Measurements from ENCODE around the gene MARK3. TPM values are rescaled to one million over a fixed set of nuclear protein-coding genes. Genes with fewer than 3 reads are reported as not detected.

MARK3 gene
- total RNA-seq, 1 donor from 2014 or later, result 77.9 TPM

DNA sequence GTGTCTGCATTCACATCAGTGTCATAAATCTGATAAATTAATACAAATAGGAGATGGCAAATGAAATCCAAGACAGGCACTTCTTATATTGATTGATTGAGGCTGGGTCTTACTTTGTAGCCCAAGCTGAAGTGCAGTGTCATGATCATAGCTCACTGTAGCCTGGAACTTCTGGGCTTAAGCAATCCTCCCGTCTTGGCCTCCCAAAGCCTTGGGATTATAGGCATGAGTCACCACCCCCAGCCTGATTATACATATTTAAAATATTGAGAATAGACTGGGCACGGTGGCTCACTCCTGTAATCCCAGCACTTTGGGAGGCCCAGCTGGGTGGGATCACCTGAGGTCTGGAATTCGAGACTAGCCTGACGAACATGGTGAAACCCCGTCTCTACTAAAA is 51.3 kb downstream of the MARK3 start:
- no peak overlapping the region for H3K4me3 ChIP-seq (ENCODE audit: low read depth, low read length)

DNA sequence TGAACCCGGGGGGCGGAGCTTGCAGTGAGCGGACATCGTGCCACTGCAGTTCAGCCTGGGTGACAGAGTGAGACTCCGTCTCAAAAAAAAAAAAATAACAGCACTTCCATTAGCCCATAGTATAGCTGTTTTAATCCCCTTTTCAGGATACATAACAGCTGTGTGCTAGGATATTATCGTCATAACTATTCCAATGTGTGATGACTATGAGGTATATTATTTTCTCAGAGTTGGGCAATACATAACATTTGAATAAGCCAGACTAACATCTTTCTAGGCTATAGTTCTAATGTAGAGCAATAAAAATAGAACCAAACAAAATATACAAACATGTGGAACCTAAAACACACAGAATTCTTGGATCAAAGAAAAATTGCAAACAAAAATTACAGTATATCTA is 57.1 kb downstream of the MARK3 start:
- TF ChIP-seq, protein P1, sequence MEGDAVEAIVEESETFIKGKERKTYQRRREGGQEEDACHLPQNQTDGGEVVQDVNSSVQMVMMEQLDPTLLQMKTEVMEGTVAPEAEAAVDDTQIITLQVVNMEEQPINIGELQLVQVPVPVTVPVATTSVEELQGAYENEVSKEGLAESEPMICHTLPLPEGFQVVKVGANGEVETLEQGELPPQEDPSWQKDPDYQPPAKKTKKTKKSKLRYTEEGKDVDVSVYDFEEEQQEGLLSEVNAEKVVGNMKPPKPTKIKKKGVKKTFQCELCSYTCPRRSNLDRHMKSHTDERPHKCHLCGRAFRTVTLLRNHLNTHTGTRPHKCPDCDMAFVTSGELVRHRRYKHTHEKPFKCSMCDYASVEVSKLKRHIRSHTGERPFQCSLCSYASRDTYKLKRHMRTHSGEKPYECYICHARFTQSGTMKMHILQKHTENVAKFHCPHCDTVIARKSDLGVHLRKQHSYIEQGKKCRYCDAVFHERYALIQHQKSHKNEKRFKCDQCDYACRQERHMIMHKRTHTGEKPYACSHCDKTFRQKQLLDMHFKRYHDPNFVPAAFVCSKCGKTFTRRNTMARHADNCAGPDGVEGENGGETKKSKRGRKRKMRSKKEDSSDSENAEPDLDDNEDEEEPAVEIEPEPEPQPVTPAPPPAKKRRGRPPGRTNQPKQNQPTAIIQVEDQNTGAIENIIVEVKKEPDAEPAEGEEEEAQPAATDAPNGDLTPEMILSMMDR (IDR thresholded peaks at IDR 0.05; ENCODE audit: insufficient read depth, low read length, severe bottlenecking), result no peak
- Histone ChIP-seq H3K27me3 (ENCODE audit: control insufficient read depth, insufficient read depth, low read length) (no peaks in the 10 kb centered on the region), H3K4me3 (ENCODE audit: low read depth, low read length) (no peak overlapping the region), H3K36me3 (ENCODE audit: control insufficient read depth, insufficient read depth, low read length) (peaks cover 7% of the 10 kb centered on the region)
- FAIRE-seq, result no peak
- DNase-seq (ENCODE audit: low read depth), result no peak

More for the DNA sequence above, 51.3 kb downstream of the MARK3 start:
- Histone ChIP-seq H3K36me3 (ENCODE audit: control insufficient read depth, insufficient read depth, low read length) (peaks cover 6% of the 10 kb centered on the region), H3K27me3 (ENCODE audit: control insufficient read depth, insufficient read depth, low read length) (no peaks in the 10 kb centered on the region)
- DNase-seq (ENCODE audit: low read depth), result no peak
- FAIRE-seq, result no peak
- TF ChIP-seq, protein P1 (IDR thresholded peaks at IDR 0.05; ENCODE audit: insufficient read depth, low read length, severe bottlenecking), result no peak

DNA sequence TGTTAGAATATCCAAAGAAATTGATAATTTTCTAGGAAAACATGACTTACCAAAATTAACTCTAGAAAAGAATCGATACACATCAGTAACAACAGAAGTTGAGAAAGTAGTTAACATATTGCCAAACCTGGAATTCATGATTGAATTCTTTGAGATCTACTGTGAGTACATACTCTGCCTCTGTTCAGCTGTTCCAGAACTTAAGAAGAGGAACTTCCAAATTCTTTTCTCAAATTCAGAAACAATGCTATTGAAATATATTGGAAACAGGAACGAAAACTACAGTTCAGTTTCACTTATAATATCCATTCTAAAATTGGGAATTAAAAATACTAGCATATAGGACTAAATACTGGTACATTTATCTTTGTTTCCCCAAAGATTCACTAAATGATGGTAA is 57.9 kb downstream of the MARK3 start:
- TF ChIP-seq, protein P1 (IDR thresholded peaks at IDR 0.05; ENCODE audit: insufficient read depth, low read length, severe bottlenecking), result no peak
- Histone ChIP-seq H3K4me3 (ENCODE audit: low read depth, low read length) (no peak overlapping the region), H3K36me3 (ENCODE audit: control insufficient read depth, insufficient read depth, low read length) (peaks cover 4% of the 10 kb centered on the region), H3K27me3 (ENCODE audit: control insufficient read depth, insufficient read depth, low read length) (no peaks in the 10 kb centered on the region)
- FAIRE-seq, result no peak
- DNase-seq (ENCODE audit: low read depth), result no peak

DNA sequence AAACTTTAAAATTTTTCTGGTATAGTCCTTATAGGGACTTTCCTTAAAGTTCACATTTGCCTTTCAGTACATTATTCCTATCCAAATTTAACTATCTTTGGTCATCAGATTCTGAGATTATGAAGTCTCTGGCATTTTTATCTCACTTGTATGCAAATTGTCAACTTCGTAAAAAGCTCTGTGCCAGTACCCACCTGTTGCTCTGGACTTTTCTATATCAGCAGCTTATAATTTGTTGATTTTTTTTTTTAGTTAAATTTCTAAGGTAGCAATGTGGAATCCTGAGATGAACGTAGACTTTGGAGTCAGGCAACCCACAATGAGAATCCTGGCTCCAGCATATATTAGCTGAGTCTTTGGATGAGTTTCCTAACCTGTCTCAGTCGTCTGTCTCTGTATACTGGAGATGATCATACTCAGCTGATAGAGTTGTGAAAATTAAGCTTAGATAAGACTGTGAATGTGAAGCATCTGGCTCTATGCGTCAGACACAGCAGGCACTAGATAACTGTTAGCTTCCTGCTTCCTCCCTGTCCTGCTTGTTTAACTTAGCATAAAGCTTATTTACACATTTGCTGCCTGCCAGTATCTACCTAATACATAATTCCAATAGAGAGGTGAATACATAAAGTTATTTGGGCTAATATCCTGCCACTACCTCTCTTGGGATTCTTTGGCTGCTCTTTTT is 59.8 kb downstream of the MARK3 start:
- no peak overlapping the region for H3K4me3 ChIP-seq (ENCODE audit: low read depth, low read length)
- FAIRE-seq, result no peak
- TF ChIP-seq, protein P1 (IDR thresholded peaks at IDR 0.05; ENCODE audit: insufficient read depth, low read length, severe bottlenecking), result no peak
- no peaks in the 10 kb centered on the region for H3K27me3 ChIP-seq (ENCODE audit: control insufficient read depth, insufficient read depth, low read length)
- peaks cover 4% of the 10 kb centered on the region for H3K36me3 ChIP-seq (ENCODE audit: control insufficient read depth, insufficient read depth, low read length)
- peak; percentile 13 for DNase-seq (ENCODE audit: low read depth)

DNA sequence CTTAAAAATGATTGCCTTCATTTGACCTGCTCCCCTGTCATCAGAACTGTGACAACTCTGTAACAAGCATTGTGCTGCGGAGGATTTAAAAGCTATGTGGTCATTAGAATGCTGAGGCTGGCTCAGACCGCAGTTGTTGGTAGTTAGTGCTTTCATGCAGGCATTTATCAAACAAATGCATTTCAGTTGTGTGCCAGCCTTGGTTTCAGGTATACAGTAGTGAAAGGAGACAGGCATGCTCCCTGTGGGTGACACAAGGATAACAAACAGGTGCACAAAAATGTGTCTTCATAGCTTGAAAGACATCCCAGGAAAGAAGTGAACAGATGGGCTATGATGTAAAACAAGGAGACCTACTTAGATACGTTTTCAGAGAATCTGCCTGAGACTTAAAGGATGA is 60.6 kb downstream of the MARK3 start:
- TF ChIP-seq, protein P1 (IDR thresholded peaks at IDR 0.05; ENCODE audit: insufficient read depth, low read length, severe bottlenecking), result no peak
- Histone ChIP-seq H3K36me3 (ENCODE audit: control insufficient read depth, insufficient read depth, low read length) (peaks cover 2% of the 10 kb centered on the region), H3K27me3 (ENCODE audit: control insufficient read depth, insufficient read depth, low read length) (no peaks in the 10 kb centered on the region), H3K4me3 (ENCODE audit: low read depth, low read length) (no peak overlapping the region)
- no peak for DNase-seq (ENCODE audit: low read depth)
- FAIRE-seq, result no peak

DNA sequence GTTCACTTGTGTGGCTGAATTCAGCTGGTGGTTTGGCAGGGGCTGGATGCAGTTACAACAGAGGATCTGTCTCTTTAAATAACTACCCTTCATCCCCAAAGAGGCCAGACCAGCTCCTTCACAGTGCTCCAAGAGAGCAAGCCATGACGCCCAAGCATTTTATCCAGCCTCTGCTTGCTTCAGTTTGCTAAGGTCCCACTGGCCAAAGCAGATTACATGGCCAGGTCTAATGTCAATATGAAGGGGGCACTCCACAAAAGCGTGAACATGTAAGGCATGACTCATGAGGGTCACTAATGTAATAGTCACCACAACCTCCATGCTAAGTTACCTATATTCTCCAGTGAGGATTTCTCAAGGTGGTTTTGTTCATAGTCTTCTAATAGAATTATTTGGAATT is 62.9 kb downstream of the MARK3 start:
- Histone ChIP-seq H3K4me3 (ENCODE audit: low read depth, low read length) (no peak overlapping the region), H3K27me3 (ENCODE audit: control insufficient read depth, insufficient read depth, low read length) (no peaks in the 10 kb centered on the region), H3K36me3 (ENCODE audit: control insufficient read depth, insufficient read depth, low read length) (peaks cover 2% of the 10 kb centered on the region)
- TF ChIP-seq, protein P1 (IDR thresholded peaks at IDR 0.05; ENCODE audit: insufficient read depth, low read length, severe bottlenecking), result no peak
- no peak for FAIRE-seq
- peak; percentile 70 for DNase-seq (ENCODE audit: low read depth)

Data from bronchial epithelial cell (primary cell).